A673 (cell line): ENCODE results near the gene ATRIP.

Experiments
- EZH2 ChIP-seq: fragments of 200-600 bp; sonication (generic); IDR thresholded peaks from 2 replicates; pipeline ENCODE4 v1.6.1; 2017; ENCODE audit warnings: borderline replicate concordance, low read depth, mild to moderate bottlenecking, mixed read lengths, antibody characterized with exemption, low read length; ENCODE audit not compliant: poor library complexity, severe bottlenecking
- TF ChIP-seq, protein P1 (sequence below): fragments of 300-800, 200-600 bp; sonication (generic); conservative IDR thresholded peaks from 2 replicates; pipeline ENCODE4 v1.5.1; 2017; ENCODE audit warnings: low read depth, mild to moderate bottlenecking, antibody characterized with exemption, low read length, moderate library complexity, mixed read lengths

DNA sequence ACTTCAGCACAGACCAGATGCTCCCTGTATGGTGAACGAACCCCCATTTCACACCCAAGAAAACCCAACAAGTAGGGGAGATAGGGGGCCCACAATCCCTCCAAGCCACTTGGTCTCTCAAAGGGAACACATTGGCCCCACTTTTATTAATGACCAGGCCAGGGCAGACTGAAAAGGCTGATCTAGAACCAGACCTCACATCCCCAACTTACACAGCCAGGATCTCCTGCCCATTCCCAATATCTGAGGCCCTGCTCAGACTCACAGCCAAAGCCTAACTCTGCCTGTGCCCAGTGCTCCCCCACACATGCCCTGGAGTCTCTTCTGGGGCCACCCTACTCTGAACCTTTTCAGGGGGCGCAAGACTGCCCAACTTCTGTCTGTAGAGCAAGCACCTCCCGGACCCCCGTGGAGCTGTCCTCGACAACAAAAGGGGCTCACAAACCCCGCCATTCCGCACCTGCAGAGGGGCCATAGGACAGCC lies 18.4 kb upstream of the ATRIP start:
- TF ChIP-seq, protein P1, sequence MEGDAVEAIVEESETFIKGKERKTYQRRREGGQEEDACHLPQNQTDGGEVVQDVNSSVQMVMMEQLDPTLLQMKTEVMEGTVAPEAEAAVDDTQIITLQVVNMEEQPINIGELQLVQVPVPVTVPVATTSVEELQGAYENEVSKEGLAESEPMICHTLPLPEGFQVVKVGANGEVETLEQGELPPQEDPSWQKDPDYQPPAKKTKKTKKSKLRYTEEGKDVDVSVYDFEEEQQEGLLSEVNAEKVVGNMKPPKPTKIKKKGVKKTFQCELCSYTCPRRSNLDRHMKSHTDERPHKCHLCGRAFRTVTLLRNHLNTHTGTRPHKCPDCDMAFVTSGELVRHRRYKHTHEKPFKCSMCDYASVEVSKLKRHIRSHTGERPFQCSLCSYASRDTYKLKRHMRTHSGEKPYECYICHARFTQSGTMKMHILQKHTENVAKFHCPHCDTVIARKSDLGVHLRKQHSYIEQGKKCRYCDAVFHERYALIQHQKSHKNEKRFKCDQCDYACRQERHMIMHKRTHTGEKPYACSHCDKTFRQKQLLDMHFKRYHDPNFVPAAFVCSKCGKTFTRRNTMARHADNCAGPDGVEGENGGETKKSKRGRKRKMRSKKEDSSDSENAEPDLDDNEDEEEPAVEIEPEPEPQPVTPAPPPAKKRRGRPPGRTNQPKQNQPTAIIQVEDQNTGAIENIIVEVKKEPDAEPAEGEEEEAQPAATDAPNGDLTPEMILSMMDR, result no peak
- TF ChIP-seq EZH2, result no peak
